VCaP (cell line): ENCODE data around the gene SORCS1.

Source experiments
- H3K27ac ChIP-seq: fragments of 450-650 bp; 2 replicates; pipeline ENCODE4 v1.5.1; 2017
- TF ChIP-seq, protein P1 (sequence below): fragments of 450-650 bp; conservative IDR thresholded peaks from 2 replicates; pipeline ENCODE4 v1.5.1; 2017; ENCODE audit warnings: mild to moderate bottlenecking, moderate library complexity

Gene SORCS1

GRCh38 chr10:106956216-106956915, 208.1 kb downstream of the SORCS1 start:
- H3K27ac ChIP-seq: no peak overlapping the region
- TF ChIP-seq, protein P1, sequence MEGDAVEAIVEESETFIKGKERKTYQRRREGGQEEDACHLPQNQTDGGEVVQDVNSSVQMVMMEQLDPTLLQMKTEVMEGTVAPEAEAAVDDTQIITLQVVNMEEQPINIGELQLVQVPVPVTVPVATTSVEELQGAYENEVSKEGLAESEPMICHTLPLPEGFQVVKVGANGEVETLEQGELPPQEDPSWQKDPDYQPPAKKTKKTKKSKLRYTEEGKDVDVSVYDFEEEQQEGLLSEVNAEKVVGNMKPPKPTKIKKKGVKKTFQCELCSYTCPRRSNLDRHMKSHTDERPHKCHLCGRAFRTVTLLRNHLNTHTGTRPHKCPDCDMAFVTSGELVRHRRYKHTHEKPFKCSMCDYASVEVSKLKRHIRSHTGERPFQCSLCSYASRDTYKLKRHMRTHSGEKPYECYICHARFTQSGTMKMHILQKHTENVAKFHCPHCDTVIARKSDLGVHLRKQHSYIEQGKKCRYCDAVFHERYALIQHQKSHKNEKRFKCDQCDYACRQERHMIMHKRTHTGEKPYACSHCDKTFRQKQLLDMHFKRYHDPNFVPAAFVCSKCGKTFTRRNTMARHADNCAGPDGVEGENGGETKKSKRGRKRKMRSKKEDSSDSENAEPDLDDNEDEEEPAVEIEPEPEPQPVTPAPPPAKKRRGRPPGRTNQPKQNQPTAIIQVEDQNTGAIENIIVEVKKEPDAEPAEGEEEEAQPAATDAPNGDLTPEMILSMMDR: no peak

DNA sequence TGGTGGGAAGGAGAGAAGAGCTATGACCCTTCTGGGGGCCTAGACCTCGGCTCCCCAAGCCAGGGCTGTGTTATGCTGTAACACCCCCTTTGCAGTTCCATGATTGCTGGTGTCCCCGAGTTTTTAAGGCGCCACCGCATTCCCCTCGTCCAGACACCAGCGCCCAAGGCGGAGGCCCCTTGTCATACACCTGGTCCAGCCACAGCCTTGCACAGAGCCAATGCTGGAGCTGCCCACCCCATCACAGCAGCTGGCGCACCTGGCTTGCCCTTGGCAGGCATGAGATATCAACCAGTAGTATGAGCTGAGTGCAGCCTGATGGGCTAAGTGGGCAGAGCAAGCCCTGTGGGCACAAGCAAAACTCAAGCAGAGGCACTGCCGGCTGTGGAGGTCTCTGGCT, 209.4 kb downstream of the SORCS1 start:
- TF ChIP-seq, protein P1: no peak
- H3K27ac ChIP-seq: no peak overlapping the region

GRCh38 chr10:106952033-106952432, 212.5 kb downstream of the SORCS1 start:
- TF ChIP-seq, protein P1: no peak
- H3K27ac ChIP-seq: no peak overlapping the region

DNA sequence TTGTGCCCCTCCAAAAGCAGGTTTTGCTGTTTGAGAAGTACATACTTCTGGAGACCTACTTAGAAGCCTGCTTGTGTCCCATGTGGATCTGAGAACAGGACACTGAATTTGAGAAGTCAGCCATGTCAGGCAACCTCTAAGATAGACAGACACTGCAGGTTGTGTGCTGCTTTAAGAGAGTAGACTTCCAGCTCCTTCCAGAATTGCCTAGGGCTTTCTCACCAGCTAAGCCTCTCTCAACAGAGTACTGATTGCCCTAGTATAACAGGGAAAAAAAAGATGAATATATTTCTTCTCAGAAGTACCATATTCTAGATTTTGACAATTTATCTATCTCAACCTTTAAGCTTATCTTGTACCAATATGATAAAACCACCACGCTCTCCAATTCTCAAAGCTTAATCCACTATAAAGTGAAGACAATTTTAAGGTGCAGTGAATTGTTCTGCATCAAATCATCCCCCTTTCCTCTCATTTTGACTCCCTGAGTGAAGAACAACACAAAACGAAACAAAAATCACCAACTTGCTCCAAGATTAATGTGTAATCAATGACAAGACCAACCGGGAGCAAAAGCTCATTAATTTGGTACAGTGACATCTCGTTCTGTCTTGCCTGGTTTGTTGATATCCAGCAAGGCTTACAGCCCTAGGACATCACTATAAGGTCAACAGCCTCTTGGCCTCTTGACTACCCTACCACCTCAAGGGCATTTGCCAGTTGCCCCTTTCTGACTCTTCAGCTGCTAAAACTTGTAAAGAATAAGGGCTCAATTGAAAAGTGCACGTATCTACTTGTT, 214.6 kb downstream of the SORCS1 start:
- TF ChIP-seq, protein P1: no peak
- no peak overlapping the region for H3K27ac ChIP-seq

DNA sequence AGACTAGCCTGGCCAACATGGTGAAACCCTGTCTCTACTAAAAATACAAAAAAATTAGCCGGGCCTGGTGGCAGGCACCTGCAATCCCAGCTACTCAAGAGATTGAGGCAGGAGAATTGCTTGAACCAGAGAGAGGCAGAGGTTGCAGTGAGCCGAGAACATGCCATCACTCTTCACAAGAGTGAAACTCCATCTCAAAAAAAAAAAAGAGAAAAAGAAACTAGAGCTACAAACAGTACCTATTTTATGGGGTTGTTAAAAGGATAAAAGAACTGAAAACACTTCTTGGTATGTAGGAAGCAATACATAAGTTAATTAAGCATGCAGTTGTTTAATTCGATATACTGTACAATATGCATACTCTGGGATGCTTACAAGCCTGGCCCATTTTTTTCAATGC, 216.9 kb downstream of the SORCS1 start:
- TF ChIP-seq, protein P1: no peak

DNA sequence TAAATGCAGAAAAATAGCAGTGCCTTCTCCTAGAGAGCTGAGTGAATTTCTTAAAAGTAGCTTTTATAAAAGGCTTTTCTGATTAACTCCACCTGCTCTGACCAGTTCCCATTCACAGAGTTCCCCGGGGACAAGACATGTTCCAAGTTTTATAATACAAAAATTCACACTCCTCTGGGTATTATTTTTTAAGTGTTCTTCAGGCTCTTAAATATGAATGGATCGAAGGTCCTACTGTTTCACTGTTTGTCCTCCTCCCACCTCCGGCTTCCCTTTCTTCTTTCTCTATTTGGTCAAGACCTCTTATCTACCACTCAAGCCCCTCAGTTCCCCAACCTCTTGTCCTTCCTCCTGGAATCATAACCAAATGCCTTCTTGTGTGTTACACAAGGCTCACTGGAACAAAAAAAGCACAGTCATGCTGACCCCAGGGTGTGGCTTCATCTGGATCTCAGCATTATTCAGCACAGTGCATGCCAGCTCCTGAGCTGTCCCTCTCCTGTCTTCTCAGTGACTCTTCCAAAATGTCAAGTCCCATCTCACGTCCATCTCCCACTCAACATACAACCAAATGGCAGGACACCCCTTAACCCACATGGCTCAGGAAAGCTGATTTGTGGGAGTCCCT, 222.4 kb downstream of the SORCS1 start:
- H3K27ac ChIP-seq: no peak overlapping the region
- TF ChIP-seq, protein P1: no peak

More for the DNA sequence above, 216.9 kb downstream of the SORCS1 start:
- H3K27ac ChIP-seq: no peak overlapping the region

- H3K27ac ChIP-seq: no peak overlapping the region
- TF ChIP-seq, protein P1: no peak
These were observed 223.0 kb downstream of the SORCS1 start for GRCh38 chr10:106941297-106942034.
